Transverse colon (tissue), 4 donors: ENCODE results near the gene IL19.

ENCODE experiments used
- POLR2A ChIP-seq: fragments of 450-650 bp; IDR thresholded peaks from one replicate; pipeline ENCODE4 v1.6.1; 2016; ENCODE audit warnings: antibody characterized with exemption, mild to moderate bottlenecking, moderate library complexity
- POLR2AphosphoS5 ChIP-seq, 3 donors: sonication (generic); formaldehyde crosslinking; IDR thresholded peaks; one replicate each; pipeline ENCODE4 v1.6.1; 2016; ENCODE audit warnings: antibody characterized with exemption in 3 of 3
- TF ChIP-seq, protein P1 (sequence below), 5 experiments: fragments of 200-600 bp in 3 of 5; fragments of 450-650 bp in 2 of 5; sonication (generic) in 3 of 5; IDR thresholded peaks; 1 replicate in 2 of 5; 2 replicates in 3 of 5; pipeline ENCODE4 v1.5.1; 2016 to 2017; ENCODE audit warnings: antibody characterized with exemption in 5 of 5, inconsistent platforms in 3 of 5, mild to moderate bottlenecking in 2 of 5, moderate library complexity in 1 of 5

DNA sequence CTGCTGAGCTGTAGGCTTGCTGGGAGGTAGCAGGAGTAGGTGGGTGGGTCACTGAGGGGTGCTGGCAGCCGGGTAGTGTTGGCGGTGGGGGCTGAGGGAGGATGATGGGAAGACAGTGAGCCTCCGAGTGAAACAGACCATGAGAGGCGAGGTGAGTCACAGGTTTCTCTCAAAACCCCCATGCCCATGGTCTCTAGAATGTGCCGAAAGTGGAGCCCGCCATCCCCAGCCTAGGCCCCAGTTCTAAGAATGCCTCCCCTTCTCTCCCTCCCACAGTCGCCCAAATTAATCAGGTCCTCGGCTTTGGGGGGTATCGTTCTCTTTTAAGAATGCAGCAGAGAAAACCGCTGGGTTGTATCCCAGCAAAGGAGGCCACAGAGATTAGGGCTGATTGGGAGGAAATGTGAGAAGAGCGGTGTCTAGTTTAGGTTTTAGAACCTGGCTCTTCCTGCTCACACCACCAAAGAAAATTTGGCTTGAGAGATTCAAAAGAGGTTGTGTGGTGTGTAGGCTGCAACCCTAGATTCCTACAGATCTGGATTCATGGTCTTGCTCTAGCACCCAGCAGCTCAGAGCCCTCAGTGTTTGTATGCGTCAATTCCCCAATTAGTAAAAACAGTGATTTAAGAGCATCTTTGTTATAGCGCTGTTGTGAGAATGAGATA, 27.7 kb upstream of the IL19 start:
- TF ChIP-seq, protein P1, sequence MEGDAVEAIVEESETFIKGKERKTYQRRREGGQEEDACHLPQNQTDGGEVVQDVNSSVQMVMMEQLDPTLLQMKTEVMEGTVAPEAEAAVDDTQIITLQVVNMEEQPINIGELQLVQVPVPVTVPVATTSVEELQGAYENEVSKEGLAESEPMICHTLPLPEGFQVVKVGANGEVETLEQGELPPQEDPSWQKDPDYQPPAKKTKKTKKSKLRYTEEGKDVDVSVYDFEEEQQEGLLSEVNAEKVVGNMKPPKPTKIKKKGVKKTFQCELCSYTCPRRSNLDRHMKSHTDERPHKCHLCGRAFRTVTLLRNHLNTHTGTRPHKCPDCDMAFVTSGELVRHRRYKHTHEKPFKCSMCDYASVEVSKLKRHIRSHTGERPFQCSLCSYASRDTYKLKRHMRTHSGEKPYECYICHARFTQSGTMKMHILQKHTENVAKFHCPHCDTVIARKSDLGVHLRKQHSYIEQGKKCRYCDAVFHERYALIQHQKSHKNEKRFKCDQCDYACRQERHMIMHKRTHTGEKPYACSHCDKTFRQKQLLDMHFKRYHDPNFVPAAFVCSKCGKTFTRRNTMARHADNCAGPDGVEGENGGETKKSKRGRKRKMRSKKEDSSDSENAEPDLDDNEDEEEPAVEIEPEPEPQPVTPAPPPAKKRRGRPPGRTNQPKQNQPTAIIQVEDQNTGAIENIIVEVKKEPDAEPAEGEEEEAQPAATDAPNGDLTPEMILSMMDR (IDR thresholded peaks at IDR 0.05) = no peak
- TF ChIP-seq POLR2AphosphoS5 (IDR thresholded peaks at IDR 0.05) (no peak), POLR2A (no peak)
